WTC11 (cell line): ENCODE data around the gene GNG2.

ENCODE experiments used
- JAZF1 ChIP-seq: fragments of 250-450 bp; sonication (Bioruptor Pico); IDR thresholded peaks from 2 replicates; pipeline ENCODE4 v1.9.0; 2021; ENCODE audit warnings: moderate library complexity, mild to moderate bottlenecking, inconsistent platforms
- NR1H2 ChIP-seq: sonication (generic); formaldehyde crosslinking; IDR thresholded peaks from 2 replicates; pipeline ENCODE4 v1.9.0; 2021; ENCODE audit warnings: mild to moderate bottlenecking, moderate library complexity, missing genetic modification reagents
- NR2C2 ChIP-seq: sonication (generic); formaldehyde crosslinking; IDR thresholded peaks from 2 replicates; pipeline ENCODE4 v1.8.0; 2022; ENCODE audit warnings: mild to moderate bottlenecking, missing genetic modification reagents
- NR3C1 ChIP-seq: sonication (generic); formaldehyde crosslinking; conservative IDR thresholded peaks from 2 replicates; pipeline ENCODE4 v1.8.1; 2023; ENCODE audit warnings: low read depth, mild to moderate bottlenecking, missing genetic modification reagents
- RELA ChIP-seq: sonication (generic); formaldehyde crosslinking; IDR thresholded peaks from 2 replicates; pipeline ENCODE4 v1.8.1; 2022; ENCODE audit warnings: missing genetic modification reagents, mild to moderate bottlenecking, borderline replicate concordance
- TF ChIP-seq, protein P1 (sequence below): sonication (generic); formaldehyde crosslinking; IDR thresholded peaks from 2 replicates; pipeline ENCODE4 v1.8.1; 2022; ENCODE audit warnings: low read depth, missing genetic modification reagents, borderline replicate concordance
- TF ChIP-seq, protein P2 (sequence below): fragments of 200-600 bp; IDR thresholded peaks from 2 replicates; pipeline ENCODE4 v1.8.0; 2022; ENCODE audit warnings: antibody characterized with exemption
- TF ChIP-seq, protein P3 (sequence below): sonication (generic); formaldehyde crosslinking; conservative IDR thresholded peaks from 2 replicates; pipeline ENCODE4 v1.8.1; 2022; ENCODE audit warnings: mild to moderate bottlenecking, missing genetic modification reagents
- TF ChIP-seq, protein P4 (sequence below): sonication (generic); formaldehyde crosslinking; IDR thresholded peaks from 2 replicates; pipeline ENCODE4 v1.8.1; 2023; ENCODE audit warnings: mild to moderate bottlenecking, missing genetic modification reagents, moderate library complexity
- TF ChIP-seq, protein P5 (sequence below): sonication (generic); formaldehyde crosslinking; IDR thresholded peaks from 2 replicates; pipeline ENCODE4 v1.8.1; 2023; ENCODE audit warnings: mild to moderate bottlenecking, missing genetic modification reagents, moderate library complexity
- TF ChIP-seq, protein P6 (sequence below): sonication (generic); formaldehyde crosslinking; IDR thresholded peaks from 2 replicates; pipeline ENCODE4 v1.8.0; 2022; ENCODE audit warnings: mild to moderate bottlenecking, missing genetic modification reagents

DNA sequence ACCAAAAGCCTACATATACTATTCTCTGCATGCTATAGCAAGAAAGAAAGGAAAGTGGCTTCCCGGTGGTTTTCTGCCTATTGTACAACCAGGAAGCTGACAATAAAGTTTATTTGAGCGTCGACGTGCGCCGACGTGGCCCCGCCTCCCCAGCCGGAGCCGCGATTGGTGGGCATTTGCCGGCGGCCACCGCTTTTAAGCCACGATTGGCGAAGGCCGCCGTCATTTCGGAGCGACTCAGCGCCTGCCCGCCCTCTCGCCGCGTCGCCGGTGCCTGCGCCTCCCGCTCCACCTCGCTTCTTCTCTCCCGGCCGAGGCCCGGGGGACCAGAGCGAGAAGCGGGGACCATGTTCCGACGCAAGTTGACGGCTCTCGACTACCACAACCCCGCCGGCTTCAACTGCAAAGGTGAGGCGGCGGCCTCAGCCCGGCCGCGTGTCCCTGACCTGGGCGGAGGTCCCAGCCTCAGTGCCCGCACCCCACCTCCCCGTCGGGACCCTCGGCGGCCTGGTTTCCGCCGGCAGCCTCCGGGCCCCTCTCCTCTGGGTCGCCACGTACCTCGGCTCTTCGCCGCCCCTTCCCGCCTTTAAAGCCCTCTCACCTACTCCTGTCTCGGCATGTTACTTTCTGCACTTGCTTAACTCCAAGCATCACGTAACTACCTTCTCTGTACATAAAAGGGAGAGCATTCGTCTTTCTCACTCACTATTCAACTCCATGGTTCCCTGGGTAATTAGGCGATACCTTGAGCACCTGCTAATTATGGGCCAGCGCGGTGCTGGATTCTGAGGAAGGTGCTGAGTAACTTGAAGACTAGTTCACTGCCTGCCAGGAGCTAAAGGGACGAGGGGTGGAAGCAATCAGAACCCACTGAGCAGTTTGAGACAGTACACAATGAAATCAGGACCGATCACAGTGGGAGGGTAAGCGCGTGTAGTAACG lies 129.2 kb downstream of the GNG2 start, which contains the start of gene RTRAF:
- TF ChIP-seq, protein P1, sequence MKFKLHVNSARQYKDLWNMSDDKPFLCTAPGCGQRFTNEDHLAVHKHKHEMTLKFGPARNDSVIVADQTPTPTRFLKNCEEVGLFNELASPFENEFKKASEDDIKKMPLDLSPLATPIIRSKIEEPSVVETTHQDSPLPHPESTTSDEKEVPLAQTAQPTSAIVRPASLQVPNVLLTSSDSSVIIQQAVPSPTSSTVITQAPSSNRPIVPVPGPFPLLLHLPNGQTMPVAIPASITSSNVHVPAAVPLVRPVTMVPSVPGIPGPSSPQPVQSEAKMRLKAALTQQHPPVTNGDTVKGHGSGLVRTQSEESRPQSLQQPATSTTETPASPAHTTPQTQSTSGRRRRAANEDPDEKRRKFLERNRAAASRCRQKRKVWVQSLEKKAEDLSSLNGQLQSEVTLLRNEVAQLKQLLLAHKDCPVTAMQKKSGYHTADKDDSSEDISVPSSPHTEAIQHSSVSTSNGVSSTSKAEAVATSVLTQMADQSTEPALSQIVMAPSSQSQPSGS (CRISPR knock-in tag) = no peak
- TF ChIP-seq, protein P2, sequence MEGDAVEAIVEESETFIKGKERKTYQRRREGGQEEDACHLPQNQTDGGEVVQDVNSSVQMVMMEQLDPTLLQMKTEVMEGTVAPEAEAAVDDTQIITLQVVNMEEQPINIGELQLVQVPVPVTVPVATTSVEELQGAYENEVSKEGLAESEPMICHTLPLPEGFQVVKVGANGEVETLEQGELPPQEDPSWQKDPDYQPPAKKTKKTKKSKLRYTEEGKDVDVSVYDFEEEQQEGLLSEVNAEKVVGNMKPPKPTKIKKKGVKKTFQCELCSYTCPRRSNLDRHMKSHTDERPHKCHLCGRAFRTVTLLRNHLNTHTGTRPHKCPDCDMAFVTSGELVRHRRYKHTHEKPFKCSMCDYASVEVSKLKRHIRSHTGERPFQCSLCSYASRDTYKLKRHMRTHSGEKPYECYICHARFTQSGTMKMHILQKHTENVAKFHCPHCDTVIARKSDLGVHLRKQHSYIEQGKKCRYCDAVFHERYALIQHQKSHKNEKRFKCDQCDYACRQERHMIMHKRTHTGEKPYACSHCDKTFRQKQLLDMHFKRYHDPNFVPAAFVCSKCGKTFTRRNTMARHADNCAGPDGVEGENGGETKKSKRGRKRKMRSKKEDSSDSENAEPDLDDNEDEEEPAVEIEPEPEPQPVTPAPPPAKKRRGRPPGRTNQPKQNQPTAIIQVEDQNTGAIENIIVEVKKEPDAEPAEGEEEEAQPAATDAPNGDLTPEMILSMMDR = no peak
- TF ChIP-seq, protein P3, sequence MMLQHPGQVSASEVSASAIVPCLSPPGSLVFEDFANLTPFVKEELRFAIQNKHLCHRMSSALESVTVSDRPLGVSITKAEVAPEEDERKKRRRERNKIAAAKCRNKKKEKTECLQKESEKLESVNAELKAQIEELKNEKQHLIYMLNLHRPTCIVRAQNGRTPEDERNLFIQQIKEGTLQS (CRISPR knock-in tag) = no peak
- TF ChIP-seq, protein P4, sequence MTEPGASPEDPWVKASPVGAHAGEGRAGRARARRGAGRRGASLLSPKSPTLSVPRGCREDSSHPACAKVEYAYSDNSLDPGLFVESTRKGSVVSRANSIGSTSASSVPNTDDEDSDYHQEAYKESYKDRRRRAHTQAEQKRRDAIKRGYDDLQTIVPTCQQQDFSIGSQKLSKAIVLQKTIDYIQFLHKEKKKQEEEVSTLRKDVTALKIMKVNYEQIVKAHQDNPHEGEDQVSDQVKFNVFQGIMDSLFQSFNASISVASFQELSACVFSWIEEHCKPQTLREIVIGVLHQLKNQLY (CRISPR knock-in tag) = no peak
- no peak for TF ChIP-seq NR3C1 (CRISPR knock-in tag)
- no peak for TF ChIP-seq JAZF1 (CRISPR knock-in tag)
- TF ChIP-seq, protein P5, sequence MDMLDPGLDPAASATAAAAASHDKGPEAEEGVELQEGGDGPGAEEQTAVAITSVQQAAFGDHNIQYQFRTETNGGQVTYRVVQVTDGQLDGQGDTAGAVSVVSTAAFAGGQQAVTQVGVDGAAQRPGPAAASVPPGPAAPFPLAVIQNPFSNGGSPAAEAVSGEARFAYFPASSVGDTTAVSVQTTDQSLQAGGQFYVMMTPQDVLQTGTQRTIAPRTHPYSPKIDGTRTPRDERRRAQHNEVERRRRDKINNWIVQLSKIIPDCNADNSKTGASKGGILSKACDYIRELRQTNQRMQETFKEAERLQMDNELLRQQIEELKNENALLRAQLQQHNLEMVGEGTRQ = no peak
- no peak for TF ChIP-seq NR1H2 (CRISPR knock-in tag)
- no peak for TF ChIP-seq RELA (CRISPR knock-in tag)
- no peak for TF ChIP-seq NR2C2 (CRISPR knock-in tag)
- TF ChIP-seq, protein P6, sequence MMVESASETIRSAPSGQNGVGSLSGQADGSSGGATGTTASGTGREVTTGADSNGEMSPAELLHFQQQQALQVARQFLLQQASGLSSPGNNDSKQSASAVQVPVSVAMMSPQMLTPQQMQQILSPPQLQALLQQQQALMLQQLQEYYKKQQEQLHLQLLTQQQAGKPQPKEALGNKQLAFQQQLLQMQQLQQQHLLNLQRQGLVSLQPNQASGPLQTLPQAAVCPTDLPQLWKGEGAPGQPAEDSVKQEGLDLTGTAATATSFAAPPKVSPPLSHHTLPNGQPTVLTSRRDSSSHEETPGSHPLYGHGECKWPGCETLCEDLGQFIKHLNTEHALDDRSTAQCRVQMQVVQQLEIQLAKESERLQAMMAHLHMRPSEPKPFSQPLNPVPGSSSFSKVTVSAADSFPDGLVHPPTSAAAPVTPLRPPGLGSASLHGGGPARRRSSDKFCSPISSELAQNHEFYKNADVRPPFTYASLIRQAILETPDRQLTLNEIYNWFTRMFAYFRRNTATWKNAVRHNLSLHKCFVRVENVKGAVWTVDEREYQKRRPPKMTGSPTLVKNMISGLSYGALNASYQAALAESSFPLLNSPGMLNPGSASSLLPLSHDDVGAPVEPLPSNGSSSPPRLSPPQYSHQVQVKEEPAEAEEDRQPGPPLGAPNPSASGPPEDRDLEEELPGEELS (CRISPR knock-in tag) = no peak
